T-helper 22 cell (primary cell): ENCODE measurements around the gene HOXC9.

Experiments
- DNase-seq: peaks from one replicate; pipeline ENCODE4 v3.0.0-alpha.2; 2020; ENCODE audit warnings: low read depth

HOXC9 gene

DNA sequence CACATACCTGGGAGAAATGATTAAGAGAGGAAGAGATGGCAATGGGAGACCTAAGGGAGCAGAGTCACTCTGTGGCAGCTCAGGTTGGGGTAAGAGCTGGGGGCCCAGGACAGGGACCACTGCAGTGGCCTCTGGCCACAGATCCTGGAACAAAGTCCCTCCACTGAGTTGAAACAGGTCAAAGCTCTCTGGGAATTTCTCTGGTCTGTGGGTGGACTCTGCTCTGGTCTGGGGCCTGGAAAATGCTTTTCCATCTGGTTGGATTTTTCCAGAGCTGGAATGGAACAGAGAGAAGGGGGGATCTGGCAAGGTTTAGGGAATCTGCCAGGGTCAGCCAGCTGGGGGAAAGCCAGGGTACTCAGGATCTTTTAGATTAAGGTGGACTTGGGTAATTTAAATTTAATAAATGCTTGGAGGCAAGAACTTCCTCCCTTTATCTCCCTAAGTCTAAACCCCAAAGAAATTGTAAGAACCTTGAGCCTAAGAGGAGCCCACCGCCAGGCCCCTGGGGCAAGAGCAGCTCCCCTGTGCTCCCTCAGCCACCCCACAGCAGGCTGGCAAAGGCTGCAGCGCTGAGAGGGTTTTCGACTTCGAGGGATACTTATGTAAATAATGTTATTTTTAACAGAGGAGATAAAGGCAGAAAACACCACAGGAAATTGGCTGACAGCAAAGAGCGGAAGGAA, 11.3 kb upstream of the HOXC9 start:
- DNase-seq: no peak

DNA sequence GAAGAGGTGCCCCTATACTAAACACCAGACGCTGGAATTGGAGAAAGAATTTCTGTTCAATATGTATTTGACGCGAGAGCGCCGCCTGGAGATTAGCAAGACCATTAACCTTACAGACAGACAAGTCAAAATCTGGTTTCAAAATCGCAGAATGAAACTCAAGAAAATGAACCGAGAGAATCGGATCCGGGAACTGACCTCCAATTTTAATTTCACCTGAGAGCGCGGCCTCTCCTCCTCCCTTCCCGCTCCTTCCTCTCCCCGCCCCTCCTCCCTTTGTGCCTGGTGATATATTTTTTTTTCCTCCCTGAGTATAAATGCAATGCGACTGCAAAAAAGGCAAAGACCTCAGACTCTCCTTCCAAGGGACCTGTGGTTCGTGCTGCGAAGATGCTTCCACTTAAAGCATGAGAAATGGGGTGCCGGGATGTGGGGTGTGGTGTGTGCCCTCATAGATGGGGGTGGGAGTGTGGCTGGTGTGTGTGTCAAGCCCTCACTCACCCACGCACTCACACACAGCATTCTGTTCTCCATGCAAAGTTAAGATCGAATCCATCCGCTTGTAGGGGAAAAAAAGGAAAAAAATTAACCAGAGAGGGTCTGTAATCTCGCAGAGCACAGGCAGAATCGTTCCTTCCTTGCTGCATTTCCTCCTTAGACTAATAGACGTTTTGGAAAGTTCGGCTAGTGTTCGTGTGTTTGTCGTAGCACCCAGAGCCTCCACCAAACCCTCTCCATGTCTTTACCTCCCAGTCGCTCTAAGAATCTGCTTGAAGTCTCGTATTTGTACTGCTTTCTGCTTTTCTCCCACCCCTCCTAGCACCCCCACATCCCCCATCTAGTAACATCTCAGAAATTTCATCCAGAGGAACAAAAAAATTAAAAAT, 10.5 kb upstream of the HOXC9 start:
- DNase-seq: no peak

DNA sequence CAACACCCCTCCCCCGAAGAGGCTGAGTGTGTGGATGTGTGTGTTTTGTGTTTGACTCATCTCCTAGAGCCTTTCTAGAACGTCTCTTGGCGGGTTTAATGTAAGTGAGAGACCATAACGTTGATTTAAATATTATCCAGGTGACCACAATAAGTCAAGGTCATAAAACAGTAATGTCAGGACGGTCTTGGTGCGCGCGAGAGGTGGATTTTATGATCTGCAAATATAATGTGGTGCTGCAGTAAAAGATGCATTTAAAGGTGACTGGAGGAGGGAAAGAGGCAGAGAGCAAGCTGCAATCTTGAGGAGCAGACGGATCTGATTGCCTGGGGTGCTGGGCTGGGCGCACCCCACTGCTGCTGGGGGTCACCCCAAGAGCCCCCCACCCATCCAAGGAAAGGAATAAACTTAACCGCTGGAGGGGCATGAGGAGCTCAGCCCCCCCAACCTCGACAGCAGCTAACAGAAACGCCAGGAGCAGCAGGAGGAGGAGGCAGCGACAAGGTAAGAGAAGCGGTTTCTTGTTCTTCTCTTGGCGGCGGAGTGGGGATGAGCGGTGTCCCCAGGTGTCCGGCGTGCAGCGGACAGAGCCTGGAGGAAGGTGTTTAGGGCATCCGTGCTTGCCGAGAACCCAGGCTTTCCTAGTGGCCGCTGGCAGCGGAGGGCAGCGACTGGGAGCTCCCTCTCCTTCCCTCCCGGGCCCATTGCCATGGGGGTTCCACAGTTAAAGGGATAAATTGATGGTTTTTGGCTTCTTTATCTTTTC, 9.5 kb upstream of the HOXC9 start:
- no peak for DNase-seq

DNA sequence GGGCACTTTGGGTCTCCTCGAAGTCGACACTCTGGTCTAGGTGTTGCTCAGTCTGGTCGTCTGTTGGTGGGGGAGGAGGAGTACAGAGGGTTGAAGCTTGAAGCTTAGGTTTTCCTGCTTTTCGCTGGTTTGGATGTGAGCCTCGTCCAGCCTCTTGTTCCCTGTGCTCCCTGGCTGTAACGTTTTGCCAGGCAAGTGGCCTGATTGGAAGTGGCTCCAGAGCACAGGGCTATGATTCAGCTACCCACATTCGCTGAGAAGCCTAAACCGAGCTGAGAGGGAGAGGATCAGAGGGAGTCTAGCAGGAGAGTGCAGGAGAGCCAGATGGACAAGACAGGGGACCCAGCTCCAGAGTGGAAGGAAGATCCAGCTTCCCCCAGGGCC, 8.9 kb upstream of the HOXC9 start:
- DNase-seq: no peak

DNA sequence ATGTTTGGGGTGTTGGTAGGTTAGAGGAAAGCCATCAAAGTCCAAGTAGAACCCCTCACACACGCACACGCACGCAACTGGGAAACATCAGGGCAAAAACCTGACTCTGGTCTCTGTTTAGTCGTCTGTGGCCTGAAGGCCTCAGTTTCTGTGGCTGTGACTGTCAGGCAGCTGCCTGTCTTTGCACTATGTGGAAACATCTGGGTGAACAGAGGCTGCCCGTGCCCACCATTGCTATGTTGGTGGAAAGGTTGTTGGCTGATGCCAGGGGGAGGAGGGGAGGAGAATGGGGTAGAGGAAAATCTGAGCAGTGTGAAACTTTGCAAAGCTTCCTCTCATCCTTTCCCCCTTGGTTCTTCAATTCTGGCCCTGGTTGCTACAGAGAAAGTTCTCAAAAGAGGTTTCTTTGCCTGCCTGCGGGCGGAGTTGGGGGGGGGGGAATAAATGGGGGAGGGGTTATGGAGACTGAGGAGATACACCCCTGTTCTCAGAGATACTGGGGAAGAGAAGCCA, 7.5 kb upstream of the HOXC9 start:
- DNase-seq: no peak

DNA sequence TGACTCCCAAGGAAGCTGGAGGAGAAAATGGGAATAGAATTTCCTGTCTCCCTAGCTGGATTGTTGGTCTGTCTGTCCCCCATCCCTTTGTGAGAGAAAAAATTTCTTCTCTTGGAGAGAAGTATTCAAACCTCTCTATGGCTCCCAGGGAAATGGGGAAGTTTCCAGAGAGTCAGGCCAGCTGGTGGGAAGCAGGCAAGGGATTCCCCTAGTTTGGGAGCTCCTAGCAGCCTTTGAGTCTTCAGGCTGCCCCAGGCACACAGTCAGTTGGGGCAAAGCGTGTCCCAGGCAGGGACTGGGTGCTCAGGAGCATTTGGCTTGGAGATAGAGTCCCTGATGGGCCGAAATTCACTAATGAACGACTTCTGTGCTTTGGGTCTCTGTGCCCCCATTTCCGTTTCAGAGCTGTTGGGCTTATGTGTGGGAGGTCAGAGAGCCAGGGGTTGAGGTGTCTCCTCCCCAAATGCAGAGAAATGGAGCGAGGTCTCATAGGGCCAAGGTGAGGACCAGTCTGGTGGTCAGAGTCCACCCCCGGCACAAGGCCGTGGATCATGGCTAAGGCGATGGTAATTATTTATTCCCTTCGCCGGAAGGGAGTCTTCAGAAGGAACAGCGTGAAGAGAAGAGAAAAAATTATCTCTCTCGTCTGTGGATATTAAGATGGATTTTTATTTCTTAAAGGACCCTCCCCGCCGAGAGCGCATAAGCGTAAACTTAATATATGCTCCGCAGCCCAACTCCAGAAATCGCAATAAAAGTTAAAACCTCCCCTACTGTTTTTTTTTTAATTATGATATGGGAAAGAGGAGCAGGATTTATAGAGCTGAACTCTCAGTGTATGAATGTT, 6.6 kb upstream of the HOXC9 start:
- DNase-seq: no peak

DNA sequence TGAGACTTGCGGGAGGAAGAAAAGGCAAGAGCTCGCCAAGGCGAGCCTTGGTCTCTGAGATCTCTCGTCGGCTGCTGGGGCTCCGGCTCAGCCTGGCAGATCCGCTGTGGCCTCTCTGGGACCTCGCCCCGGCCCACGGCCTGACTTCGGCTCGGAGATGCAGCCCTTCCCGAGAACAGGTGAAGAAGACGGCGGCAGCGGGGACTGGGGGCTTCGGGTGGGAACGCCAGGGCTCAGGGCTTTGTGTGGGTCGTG, 6.0 kb upstream of the HOXC9 start:
- no peak for DNase-seq

DNA sequence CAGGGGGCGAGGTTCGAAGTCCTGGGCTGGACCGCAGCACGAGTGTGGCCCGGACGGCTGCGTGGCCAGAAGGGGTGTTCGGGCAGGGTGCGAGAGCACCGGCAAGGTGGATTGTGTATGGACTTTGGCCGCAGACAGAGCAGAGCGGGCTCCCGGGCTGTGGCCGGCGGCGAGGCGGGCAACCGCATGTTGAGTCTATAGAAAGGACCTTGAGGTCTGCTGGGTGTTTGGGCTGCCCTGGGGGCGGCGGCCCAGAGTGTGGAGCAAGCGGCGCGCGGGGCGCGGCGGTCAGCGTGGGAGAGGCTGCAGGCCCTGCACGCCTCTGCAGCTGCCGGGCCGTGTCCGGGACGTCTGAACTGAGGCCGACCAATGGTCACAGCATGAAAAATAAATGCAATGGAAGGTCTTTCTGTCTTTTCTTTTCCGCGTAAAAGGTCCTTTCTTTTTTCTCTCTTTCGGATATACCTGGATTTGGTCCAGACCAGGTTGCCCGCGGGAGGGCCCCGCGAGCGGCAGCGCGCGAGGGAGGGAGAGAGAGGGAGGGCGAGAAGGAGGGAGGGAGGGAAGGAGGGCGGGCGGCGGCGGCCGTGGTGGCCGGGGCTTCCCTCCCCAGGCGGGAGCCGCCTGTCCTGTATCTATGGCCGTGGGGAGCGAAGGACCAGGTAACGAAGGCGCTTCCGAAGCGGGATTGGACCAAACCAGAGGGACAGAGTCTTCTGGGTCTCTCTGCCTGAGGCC, 5.5 kb upstream of the HOXC9 start:
- DNase-seq: no peak

DNA sequence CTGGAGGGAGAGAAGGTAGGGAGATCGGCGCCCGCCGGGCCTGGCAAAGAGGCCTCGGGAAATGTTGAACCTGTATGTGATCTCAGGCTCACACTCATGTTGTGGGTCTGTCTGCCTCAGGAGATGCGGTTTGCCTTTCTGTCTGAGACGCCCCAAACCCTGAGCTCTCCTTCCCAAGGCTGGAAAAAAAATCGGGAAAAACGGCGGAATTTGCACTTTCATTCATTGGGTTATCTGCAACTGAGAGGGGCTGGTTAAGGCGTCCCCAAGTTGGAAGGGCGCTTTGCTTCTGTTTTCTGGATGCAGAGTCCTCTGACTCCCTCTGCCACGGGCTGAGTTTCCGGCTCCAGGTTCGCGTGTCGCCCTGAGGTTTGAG, 5.0 kb upstream of the HOXC9 start:
- no peak for DNase-seq

DNA sequence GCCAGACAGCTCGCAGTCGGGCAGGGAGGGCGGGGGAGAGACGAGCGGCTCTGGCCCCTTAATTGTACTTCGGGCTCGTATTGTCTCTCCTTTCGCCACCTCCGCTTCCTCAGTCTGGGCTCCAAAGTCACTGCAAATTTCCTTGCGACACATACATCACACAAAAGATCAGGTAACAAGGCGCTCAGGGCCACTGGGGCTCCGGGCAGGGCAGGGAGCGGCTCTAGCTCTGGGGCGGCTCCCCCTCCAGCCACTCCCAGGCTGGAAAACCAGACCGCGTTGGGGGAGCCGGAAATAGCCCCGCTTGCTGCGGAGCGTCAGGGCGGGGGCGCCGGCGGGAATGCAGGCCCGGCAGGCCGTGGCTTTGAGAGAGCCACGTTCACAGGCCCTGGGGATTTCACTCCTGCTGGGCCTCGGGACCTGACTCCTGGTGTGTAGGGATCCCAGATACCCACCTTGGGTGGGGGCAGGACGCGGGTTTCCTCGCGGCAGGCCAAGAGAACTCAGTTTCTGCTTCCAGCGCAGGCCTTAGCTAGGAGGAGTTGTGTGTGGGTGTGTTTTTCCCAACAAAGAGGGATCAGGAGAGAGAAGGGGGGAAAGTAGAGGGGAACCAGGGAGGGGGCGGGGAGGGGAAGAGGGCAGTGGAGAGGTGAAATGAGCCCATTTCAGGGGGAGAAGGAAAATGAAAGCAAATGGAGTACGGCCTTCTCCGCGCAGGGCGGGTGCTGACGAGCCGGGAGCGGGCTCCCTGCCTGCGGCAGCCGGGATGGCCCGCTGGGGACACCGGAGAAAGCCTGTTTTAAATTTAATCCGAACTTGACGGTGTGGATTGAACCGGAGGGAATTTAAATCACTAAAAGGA, 4.4 kb upstream of the HOXC9 start:
- DNase-seq: no peak

DNA sequence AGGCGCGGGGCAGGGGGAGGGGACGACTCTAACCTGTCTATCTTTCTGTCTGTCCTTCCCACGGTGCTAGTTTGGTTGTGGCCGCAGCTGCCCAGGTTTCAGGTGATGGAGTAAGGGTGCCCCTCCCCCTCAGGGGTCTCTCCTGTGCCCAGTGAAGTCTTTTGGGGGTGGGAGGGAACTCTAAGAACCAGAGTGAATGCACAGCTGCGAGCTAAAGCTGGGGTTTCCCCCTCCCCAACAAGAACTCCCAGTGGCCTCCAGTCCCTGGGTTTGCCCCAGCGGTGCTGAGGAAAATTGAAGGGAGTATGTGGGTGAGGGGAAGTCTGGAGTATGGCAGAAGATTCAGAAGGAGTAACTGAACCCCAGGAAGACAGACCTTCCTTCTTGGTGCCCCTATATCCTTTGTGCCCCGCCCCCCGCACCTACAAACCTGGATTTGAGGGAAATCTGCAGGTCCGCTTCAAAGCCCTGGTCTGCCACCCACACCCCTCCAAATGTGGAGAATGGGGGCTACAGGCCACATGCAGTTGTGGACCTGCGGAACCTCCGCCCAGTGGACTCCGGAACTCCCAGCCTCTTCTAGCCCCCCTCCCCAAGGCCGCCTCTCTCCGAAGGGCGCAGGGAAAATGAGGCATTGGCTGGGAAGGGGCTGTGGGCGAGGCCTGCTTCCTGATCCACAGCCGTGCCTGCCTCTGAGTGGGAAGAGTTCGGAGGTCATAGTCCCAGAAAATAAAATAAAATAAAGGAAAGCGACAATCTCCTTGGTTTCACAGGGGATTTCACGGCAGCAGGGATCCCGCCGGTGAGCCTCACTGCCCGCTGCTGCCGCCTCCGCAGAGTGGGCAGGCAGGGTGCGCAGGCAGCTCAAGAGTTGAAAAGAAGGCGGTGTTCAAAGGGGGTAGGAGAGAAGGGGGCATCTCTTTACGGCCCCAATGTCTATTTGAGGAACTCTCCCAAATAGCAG, 3.4 kb upstream of the HOXC9 start:
- no peak for DNase-seq

DNA sequence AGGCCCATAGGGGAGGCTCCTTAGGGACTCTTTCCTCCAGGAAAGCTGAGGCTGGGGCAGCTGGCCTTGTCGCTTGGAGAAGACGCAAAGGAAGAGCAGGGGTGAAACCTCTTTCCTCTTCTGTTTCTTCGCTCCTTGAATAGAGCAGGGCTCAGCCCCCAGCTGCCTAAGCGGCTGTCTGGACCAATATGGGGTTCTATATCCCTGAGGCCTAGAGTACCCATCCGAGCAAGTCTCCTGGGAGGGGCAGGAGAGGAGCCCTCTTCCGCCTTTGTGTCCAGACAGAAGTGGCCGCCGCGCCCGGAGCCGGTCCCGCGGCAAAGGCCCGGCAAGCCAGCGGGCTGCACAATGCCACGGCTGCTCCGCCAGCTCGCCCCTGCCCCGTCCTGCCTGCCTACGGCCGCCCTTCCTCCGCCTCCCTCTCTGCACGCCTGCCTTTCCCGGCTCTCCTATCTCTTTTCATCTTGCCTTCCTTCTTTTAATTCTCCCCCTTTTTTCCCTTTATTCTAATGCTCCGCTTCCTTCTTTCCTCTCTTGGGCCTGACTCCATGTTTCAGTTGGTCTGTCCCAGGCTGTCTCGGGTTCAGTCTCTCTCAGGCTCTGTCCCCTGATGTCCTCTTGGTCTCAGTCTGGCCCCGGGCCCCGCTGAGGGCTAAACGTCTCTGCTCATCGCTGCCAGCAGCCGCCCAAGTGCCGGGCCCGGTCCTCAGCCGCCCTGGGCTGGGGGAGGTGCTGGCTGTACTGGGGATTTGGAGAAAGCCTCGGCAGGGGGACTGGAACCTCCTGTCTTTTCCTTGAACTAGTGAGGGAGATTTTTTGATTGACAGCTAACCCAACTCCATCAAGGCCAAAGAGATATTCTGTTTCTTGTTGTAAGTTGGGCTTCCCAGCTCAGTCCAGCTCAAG, 2.5 kb upstream of the HOXC9 start:
- DNase-seq: no peak

DNA sequence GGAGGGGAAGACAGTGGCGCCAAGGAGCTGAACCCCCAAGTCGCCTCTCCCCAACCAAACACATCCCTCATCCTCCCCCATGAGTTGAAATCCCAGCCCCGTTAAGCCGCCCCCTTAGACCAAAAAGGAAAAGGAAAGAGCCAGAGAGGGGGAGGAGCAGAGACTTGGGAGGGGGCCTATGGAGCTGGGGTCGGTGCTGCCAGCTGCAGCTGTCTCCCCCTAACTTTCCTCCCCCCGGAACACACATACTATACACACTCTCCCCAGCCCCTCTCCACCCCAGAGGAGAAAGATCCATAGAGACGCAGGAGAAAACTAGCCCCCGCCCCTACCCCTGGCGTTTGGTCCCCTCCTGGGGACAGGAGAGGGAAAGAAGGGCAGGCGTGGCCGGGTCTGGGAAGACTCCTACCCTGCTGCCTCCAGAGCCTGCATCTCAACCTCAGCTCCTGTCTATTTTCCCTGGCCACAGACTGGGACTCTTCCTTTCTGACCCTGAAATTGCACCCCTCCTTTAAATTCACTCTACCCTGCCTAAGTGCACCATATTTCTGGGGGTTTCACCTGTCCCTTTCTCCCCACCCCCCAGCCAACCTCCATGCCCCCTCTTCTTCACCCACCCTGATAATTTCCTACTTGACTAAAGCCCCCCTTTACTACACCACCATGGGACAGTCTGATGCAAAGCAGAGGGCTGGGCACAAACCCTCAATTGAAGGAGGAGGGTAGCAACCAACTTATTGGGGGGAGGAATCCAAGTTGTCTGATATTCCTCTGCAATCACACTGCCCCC, 1.7 kb upstream of the HOXC9 start:
- DNase-seq: no peak

DNA sequence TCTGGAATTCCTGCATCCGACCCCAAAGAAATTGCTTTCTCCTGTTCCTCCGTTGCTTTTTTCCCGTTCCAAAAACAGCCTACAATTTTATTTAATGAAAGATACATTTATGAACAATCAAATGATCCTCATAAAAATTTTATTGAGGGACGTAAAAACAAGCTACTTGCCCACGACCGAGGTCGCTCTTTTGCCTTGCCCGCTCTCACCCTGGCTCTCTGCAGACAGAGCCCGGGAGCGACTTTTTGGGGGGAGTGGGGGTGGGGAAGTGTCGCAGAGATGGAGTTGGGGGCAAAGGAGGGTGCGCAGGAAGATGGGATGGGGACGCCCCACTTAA, 1.1 kb upstream of the HOXC9 start:
- DNase-seq: no peak

DNA sequence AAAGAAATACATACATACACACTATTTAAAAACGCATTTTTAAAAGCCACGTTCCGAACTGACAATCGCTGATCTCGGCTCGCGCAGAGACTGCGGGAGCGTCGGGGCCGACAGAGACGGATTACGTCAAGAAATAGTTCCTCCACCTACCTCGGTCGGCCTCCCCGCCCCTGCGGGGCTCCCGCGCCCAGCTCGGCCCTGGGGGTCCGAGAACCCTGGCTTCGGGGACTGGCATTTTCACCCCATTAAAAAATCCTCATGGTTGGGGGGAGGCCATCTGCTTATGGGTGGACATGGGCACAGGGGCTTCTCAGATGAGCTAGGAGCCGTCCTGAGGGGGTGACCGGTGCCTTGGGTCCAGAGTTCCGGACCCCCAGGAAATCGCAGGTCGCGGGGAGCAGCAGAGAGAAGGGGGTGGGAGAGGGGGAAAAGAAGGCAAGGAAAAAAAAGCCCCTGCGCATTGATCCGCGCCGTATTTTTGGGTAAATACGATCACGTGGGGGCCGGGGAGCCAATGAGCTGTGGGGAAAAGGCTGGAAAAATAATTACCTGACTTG, 324 bp upstream of the HOXC9 start:
- DNase-seq: no peak

DNA sequence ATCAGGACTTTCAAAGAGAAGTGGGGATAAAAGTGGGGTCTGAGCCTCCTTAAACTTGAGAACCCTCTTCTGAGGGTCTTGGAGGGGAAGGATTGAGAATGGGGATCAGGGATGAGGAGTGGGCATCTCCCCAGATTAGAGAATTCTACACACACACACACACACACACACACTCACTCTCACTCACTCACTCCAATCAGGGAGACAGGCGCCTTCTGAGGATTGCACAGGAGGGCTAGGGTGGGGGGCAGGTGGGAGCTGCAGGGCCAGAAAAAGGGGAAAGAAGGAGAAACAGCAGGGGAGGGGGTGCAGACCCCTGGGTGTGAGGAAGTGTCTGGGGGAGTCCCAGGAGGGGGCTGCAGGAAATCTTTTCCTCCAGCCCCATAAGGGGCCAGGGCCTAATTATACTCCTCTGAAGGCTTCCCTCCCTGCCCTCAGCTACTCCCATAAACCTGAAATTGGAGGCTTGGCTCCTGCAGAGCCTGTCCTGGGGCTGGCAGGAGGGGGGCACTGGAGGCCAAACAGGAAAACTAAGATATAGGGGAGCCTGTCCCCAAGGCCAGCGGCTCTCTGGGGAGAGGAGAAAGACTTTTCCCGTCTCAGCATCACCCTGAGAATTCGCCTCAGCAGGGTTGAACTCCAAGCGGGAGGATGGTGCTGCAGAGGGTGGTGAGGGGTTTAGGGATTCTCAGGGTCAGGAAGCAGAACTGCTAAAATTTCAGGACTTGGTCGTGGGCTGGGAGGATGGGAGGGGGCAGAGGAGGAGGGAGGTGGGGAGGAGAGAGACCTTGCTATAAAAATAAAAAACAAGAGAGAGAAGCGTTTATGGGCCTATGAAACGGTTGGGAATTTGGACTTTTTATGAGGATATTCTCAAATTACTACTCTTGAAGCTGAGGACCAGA, 1.6 kb downstream of the HOXC9 start:
- DNase-seq: no peak
